HK-2 (cell line): ENCODE data around the gene MS4A7.
A peak's percentile ranks its signal among the peaks of the same experiment; 100 is the strongest.
"Not testable (repeated sequence)": the region's sequence is repeated elsewhere in the genome, so short reads cannot be mapped to it uniquely, and the experiment has no call there.

Source experiments
- DNase-seq: peaks from one replicate; pipeline ENCODE4 v3.0.0-alpha.2; 2018; ENCODE audit not compliant: unreplicated experiment

MS4A7 gene

DNA sequence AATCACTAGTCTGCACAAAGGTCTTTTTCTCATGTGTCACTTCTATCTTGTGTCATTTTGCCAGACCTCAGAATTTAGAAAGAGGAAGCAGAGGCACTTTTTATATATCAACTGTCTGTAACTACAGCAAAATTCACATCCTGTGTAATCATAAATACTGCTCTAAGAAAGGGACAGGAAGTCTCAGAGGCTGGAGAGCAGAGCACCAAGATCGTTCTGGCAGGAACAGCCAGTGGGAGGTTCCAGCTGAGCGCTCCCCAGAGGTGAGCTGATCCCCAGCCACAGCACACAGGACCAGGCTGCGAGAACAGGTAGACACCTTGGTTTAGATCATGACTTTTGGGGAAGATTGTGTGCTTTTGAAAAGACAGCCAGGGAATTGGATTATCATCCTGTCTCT, at the start of gene MS4A7:
TSS of gene MS4A7 (plus strand) at position 179 of the 400 bp plus-strand sequence. CDS start 4,610 bp downstream, outside the sequence.
- DNase-seq, result no peak

- DNase-seq, result no peak
Measured at GRCh38 chr11:60332846-60333245, 45.5 kb upstream of the MS4A7 start.

GRCh38 chr11:60334005-60334620, 44.2 kb upstream of the MS4A7 start:
- peak; percentile 42 for DNase-seq

DNA sequence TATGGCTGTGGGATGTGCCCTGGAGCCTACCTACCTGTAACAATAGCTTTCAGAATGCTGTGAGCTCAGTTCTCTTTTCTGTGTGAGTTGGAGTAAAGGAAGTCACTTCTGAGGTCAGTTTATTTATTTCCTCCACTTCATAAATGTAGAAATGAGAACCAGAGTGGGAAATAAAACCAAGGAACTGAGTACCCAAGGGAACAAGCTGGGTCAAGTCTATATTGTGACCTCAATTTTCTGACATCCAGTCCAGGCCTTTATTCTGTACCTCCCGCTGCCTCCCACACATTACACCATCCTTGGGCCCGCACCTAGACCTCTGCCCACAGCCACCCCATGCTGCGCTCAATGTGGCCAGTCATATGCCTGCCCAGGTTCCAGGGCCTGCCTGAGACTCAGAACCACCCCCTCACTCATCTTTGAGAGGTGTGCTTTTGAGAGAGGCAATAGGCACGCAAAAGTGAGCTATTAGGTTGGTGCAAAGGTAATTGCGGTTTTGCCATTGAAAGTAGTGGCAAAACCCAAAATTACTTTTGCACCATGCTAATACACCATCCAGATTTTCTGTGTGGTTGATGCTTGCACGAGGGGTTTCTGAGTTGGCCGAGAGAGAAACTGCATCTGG, 41.5 kb upstream of the MS4A7 start:
- no peak for DNase-seq

DNA sequence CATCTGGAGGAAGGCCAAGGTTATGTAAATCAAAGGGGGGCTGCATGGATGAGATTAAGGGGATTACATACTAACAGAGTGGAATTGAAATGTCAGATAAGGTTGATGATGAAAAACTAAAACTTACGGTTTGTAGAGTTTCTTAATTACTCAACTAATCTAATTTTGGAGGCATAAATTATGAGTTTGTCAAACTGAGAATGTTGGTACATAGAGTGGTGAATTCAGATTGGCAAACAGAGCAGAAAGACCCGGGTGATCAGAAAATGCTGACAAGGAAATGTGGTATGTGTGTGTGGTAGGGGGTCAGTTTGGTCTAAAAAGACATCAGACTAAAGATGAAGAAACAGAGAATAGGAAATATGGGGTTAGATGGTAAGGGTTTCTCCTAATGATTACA, 40.3 kb upstream of the MS4A7 start:
- no peak for DNase-seq

DNA sequence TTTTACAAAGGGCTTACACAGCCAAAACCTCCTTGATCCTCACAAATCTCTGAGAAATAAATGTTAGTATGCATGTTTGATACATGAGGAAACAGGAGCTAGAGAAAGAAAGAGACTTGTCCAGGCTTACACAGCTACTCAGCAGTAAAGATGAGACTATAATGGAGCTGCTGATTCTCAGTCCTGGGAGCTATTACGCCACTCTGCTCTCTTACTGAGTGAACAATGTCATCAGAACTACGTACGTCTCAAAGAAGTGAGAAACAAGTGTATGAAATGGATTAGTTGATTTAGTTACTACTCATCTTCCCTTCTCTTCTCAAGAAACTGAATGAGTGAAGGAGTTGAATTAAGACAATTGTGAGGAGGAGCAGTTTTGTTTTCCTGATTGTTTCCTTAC, 39.0 kb upstream of the MS4A7 start:
- no peak for DNase-seq

DNA sequence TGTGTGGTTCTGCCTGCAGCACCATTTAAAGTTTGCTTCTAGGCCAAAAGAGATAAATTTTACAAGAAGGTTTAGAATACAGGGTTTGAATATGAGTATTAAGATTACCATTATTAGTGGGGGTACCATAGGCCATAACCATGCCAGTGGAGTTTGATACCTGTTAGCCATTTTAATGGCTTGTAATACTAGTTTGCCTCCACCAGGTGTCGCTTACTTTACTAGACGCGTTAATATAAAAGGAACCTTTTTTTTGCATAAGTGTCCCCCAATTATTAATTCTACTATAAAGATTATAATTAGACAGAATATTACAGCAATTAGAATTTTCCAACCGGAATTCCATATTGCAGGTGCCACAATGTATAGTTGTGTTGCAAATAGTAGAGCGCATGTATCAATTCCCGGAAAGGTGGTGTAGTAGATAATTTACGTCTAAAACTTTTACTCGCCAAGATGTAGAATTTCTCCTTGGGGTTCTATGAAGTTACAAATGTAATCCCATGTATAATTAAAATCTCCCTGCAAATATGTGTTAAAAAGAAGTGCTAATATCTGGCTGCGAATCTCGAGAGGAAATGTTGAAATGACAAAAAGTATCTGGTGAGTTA, 35.1 kb upstream of the MS4A7 start:
- no peak for DNase-seq

GRCh38 chr11:60344146-60344545, 34.2 kb upstream of the MS4A7 start:
- DNase-seq, result no peak

DNA sequence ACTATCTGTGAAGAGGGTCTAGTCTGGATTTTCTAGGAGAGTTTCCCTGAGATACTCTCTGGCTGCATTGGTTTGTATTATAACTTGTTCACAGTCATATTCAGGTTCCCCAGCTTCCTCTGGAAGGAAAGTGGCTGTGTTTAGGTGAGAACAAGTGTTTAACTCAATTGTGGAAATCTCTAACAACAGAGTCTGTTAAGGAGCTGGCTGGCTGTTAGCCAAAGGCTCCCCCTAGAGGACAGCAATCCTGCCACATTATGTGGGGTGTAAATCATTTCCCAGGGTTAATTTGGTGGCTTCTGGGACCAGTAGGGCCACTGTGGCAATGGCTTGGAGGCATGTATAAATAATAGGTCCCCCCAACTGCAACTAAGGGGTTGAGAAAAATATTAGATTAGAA, 32.8 kb upstream of the MS4A7 start:
- DNase-seq, result no peak

- no peak for DNase-seq
Measured at GRCh38 chr11:60347084-60347797, 31.1 kb upstream of the MS4A7 start.

DNA sequence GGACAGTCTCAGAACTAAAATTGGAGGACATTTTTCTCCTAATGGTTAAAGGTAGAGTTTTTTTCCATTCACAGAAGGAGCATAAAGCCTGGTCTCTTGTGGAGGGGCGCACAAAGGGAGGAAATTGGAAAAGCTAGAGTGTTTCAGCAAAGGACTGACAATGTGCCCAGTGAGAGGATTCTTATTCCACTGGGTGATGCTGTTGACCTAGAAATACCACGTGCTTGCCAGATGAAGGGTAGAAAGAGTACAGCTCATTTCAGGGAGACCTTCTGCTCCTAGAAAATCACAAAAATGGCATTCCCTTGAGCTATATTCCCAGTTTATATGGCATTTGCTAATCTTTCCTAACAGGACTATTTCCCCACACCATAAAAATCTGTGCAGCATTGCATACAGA, 30.2 kb upstream of the MS4A7 start:
- DNase-seq, result no peak

DNA sequence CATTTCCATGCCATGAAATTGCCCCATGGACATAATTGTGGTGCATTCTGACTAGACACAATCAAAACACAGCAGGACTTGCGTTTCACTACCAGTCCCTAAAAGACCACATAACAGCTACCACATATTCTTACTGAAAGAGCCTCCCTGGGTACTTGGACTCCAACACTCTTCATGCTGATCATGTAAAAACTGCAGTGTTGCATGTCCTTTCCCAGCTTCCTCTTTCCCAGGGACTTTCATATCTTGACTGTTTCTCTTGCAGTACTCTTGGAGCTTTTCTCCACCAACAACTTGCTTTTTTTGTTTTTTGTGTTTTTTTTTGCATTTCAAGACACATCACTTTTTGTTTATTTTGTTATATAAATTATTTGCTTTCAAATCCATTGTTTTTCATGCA, 28.3 kb upstream of the MS4A7 start:
- DNase-seq, result no peak

GRCh38 chr11:60357771-60358170, 20.6 kb upstream of the MS4A7 start:
- DNase-seq, result no peak

GRCh38 chr11:60360621-60361020, 17.7 kb upstream of the MS4A7 start:
- DNase-seq, result no peak

DNA sequence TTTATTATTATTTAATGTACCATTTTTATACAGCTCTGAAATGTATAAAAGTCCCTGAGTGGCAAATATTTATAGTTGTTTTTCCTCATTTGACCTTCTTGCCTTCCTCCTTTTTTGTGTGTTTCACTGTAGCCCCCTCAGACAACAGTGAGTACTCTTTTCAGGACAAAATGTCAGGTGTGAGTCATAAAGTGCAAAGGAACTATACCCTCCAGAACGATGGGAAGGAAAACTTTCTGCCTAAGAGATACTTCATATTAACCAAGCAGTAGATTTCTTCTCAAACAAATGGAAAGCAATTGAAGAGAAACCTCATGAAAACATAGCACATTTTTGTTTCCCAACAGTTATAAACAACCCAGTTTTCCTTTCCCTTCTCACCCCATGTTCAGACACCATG, 16.1 kb upstream of the MS4A7 start:
- no peak for DNase-seq

DNA sequence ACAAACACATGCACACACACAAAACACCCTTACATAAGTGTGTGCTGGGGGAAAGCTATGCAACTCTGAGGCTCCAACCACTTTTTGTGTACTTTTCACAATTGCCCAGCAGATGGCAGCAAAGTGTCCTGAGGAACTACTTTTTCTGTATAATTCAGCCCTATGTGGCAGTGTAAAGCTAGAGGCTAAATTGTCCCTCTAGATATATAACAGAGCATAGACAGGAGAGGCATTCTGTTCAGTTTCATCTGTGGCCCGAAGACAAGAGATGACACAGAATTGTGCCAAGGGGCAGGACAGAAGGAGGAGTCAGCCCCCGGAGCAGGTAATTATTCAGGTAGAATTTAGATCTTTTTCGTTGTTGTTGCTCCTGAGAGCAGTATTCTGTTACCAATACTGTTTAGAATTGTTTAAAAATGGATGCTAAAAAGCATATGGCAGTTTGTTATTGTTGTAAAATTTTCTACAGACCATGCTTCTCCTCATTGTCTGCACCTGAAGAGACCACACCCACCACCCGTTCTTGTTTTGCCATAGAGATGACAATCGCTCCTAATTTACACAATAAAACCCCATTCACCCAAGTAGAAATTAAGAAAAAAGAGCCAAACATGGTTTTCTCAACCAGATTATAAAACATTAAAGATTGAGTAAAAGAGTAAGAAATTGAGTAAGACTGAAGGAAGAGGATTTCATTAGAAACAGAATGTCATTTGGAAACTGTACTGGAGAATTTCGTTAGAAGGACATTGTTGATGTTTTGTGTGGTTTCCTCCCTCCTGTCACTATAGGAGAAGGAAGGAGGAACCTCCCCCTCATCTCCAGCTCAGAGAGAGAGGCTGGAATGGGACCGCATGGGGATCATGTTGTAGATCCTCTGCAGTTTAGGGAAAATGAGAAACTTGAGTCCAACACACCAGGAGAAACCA, 14.5 kb upstream of the MS4A7 start:
- peak; percentile 21 for DNase-seq

DNA sequence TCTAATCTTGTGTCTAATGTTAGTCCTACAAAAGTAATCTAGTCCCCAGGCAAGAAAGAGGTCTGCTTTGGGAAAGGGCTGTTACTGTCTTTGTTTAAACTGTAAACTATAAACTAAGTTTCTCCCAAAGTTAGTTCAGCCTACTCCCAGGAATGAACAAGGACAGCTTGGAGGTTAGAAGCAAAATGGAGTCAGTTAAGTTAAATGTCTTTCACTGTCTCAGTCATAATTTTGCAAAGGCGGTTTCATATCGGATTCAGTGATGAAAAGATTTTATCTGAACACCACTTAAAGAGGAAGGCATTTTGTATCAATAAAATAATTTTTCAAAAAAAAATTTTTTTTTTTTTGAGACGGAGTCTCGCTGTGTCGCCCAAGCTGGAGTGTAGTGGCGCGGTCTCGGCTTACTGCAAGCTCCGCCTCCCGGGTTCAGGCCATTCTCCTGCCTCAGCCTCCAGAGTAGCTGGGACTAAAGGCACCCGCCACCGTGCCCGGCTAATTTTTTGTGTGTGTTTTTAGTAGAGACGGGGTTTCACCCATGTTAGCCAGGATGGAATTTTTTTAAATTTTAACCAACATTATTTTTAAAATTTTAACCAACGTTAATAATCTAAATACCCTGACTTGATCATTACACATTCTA, 11.9 kb upstream of the MS4A7 start:
- DNase-seq, result not testable (repeated sequence)

GRCh38 chr11:60367009-60367408, 11.3 kb upstream of the MS4A7 start:
- no peak for DNase-seq

- no peak for DNase-seq
Measured at GRCh38 chr11:60367896-60368295, 10.4 kb upstream of the MS4A7 start.

- no peak for DNase-seq
Measured at GRCh38 chr11:60370252-60370810, 8.0 kb upstream of the MS4A7 start.

GRCh38 chr11:60370811-60371298, 7.5 kb upstream of the MS4A7 start:
- DNase-seq, result no peak
